ENCODE data around the gene TRAFD1. TPM values are rescaled to one million over a fixed set of nuclear protein-coding genes. Genes with fewer than 3 reads are reported as not detected.

TRAFD1 gene
- total RNA-seq, 4 donors from 2014 or later: 46.3 to 82.9 (median 67.4) TPM

- no peak overlapping the region for H3K4me3 ChIP-seq (ENCODE audit: low read depth, poor library complexity, severe bottlenecking)
- peak in 1 of 2 donors; percentile 46 for DNase-seq (ENCODE audit: low spot score in 2 of 2)
- WGBS, 2 donors: 73 to 78% methylated on average over 6 of the region's 6 CpGs
- intact Hi-C loops (cut with DNase I; ENCODE audit: low total_unique reads): no loop called here
- TF ChIP-seq, protein P1, sequence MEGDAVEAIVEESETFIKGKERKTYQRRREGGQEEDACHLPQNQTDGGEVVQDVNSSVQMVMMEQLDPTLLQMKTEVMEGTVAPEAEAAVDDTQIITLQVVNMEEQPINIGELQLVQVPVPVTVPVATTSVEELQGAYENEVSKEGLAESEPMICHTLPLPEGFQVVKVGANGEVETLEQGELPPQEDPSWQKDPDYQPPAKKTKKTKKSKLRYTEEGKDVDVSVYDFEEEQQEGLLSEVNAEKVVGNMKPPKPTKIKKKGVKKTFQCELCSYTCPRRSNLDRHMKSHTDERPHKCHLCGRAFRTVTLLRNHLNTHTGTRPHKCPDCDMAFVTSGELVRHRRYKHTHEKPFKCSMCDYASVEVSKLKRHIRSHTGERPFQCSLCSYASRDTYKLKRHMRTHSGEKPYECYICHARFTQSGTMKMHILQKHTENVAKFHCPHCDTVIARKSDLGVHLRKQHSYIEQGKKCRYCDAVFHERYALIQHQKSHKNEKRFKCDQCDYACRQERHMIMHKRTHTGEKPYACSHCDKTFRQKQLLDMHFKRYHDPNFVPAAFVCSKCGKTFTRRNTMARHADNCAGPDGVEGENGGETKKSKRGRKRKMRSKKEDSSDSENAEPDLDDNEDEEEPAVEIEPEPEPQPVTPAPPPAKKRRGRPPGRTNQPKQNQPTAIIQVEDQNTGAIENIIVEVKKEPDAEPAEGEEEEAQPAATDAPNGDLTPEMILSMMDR (IDR thresholded peaks at IDR 0.05): no peak
- no peak for TF ChIP-seq POLR2A (IDR thresholded peaks at IDR 0.05)
Measured at GRCh38 chr12:112115259-112116045, 9.9 kb upstream of the TRAFD1 start.

- 41 to 50% methylated on average over 7 of the region's 7 CpGs for WGBS, 2 donors
- intact Hi-C loops (cut with DNase I; ENCODE audit: low total_unique reads): no loop called here
- peak in 1 of 2 donors; percentile 86 for DNase-seq (ENCODE audit: low spot score in 2 of 2)
- TF ChIP-seq, protein P1 (IDR thresholded peaks at IDR 0.05): no peak
- no peak for TF ChIP-seq POLR2A (IDR thresholded peaks at IDR 0.05)
- no peak overlapping the region for H3K4me3 ChIP-seq (ENCODE audit: low read depth, poor library complexity, severe bottlenecking)
Measured at GRCh38 chr12:112116232-112117060, 8.9 kb upstream of the TRAFD1 start.

DNA sequence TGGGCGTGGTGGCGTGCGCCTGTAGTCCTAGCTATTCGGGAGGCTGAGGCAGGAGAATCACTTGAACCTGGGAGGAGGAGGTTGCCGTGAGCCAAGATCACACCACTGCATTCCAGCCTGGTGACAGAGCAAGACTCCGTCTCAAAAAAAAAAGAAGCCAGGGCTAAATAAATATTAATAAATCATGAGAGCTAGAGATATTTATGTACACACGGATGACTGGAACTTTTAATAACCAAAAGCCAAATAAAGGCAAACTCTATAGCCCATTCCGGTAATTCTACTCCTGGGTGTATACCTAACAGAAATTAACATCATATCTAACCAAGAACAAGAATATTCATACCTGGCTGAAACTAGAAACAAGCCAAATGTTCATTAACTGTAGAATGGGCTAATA, 7.7 kb upstream of the TRAFD1 start:
- H3K4me3 ChIP-seq (ENCODE audit: low read depth, poor library complexity, severe bottlenecking): no peak overlapping the region
- no peak for DNase-seq (ENCODE audit: low spot score in 2 of 2)
- WGBS, 2 donors: 72 to 75% methylated on average over 8 of the region's 8 CpGs
- no peak for TF ChIP-seq POLR2A (IDR thresholded peaks at IDR 0.05)
- TF ChIP-seq, protein P1 (IDR thresholded peaks at IDR 0.05): no peak
- intact Hi-C loops (cut with DNase I; ENCODE audit: low total_unique reads): no loop called here

DNA sequence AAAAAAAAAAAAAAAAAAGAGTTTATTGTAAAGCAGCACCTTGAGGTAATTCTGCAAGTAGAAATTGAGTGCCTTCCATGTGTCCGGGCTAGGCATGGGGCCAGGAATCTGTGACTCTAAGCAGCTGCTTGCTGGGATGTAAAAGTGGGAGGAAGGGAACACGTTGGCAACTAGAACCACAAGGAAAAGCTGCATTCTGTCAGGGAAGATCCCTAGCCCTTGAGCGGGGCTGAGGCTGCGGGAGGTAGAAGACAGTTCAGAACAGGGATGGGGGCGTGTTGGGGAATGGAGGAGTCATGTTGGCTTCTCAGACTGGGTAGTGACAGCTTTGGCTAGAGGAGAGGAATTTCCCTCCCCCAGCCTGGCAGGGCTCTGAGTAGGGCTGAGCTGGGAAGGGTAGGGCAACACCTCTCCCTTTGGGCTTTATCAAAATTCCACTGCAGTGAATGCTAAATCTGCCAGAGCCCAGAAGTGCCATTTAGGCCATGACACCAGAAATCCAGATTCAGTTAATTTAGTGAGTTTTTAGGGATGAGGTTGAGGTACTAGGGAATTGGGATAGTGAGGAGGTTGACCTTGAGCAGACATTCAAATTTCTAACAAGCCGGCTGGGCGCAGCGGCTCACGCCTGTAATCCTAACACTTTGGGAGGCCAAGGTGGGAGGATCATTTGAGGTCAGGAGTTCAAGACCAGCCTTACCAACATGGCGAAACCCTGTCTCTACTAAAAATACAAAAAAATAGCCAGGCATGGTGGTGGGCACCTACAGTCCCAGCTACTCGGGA, 3.4 kb upstream of the TRAFD1 start:
- TF ChIP-seq, protein P1 (IDR thresholded peaks at IDR 0.05): no peak
- no peak for TF ChIP-seq POLR2A (IDR thresholded peaks at IDR 0.05)
- 38 to 48% methylated on average over 11 of the region's 11 CpGs for WGBS, 2 donors
- peak; percentile 56 to 93 for DNase-seq (ENCODE audit: low spot score in 2 of 2)
- intact Hi-C loops (cut with DNase I; ENCODE audit: low total_unique reads): no loop called here
- H3K4me3 ChIP-seq (ENCODE audit: low read depth, poor library complexity, severe bottlenecking): no peak overlapping the region

GRCh38 chr12:112122823-112123690, 2.3 kb upstream of the TRAFD1 start:
- WGBS, 2 donors: 43 to 46% methylated on average over 12 of the region's 12 CpGs
- H3K4me3 ChIP-seq (ENCODE audit: low read depth, poor library complexity, severe bottlenecking): no peak overlapping the region
- intact Hi-C loops (cut with DNase I; ENCODE audit: low total_unique reads): no loop called here
- TF ChIP-seq, protein P1 (IDR thresholded peaks at IDR 0.05): no peak
- no peak for TF ChIP-seq POLR2A (IDR thresholded peaks at IDR 0.05)
- peak in 1 of 2 donors; percentile 67 for DNase-seq (ENCODE audit: low spot score in 2 of 2)
